KMS-11 (cell line): ENCODE results near the gene CLDN6.

Experiments used
- H2AFZ ChIP-seq: fragments of 200-600 bp; sonication (generic); 2 replicates; pipeline ENCODE4 v1.6.1; 2016; ENCODE audit warnings: antibody characterized with exemption, mixed run types, low read depth
- H3K27ac ChIP-seq: fragments of 200-600 bp; sonication (generic); 2 replicates; pipeline ENCODE4 v1.6.1; 2016; ENCODE audit warnings: mild to moderate bottlenecking, mixed run types
- H3K27me3 ChIP-seq: fragments of 200-600 bp; sonication (generic); 2 replicates; pipeline ENCODE4 v1.6.1; 2017; ENCODE audit warnings: mild to moderate bottlenecking, low read depth, mixed run types, moderate library complexity; ENCODE audit not compliant: insufficient read depth
- H3K36me3 ChIP-seq: fragments of 200-600 bp; sonication (generic); 2 replicates; pipeline ENCODE4 v1.6.1; 2017; ENCODE audit warnings: mild to moderate bottlenecking, mixed run types; ENCODE audit not compliant: insufficient read depth
- H3K4me1 ChIP-seq: fragments of 200-600 bp; sonication (generic); 2 replicates; pipeline ENCODE4 v1.6.1; 2016; ENCODE audit warnings: mild to moderate bottlenecking, low read depth, mixed run types; ENCODE audit not compliant: poor library complexity, severe bottlenecking
- H3K4me2 ChIP-seq: fragments of 200-600 bp; sonication (generic); 2 replicates; pipeline ENCODE4 v1.7.0; 2016; ENCODE audit warnings: mild to moderate bottlenecking, mixed run types
- H3K4me3 ChIP-seq: fragments of 200-600 bp; sonication (generic); IDR thresholded peaks from 2 replicates; pipeline ENCODE4 v1.6.1; 2017; ENCODE audit warnings: low read depth, low read length, mixed read lengths; ENCODE audit not compliant: insufficient read depth
- H3K79me2 ChIP-seq: fragments of 200-600 bp; sonication (generic); 2 replicates; pipeline ENCODE4 v1.6.1; 2016; ENCODE audit warnings: low read depth, mixed run types; ENCODE audit not compliant: insufficient read depth
- H3K9ac ChIP-seq: fragments of 200-600 bp; sonication (generic); 2 replicates; pipeline ENCODE4 v1.6.1; 2016; ENCODE audit warnings: mild to moderate bottlenecking, mixed run types
- H4K20me1 ChIP-seq: fragments of 200-600 bp; sonication (generic); 2 replicates; pipeline ENCODE4 v1.6.1; 2016; ENCODE audit warnings: mild to moderate bottlenecking, mixed run types; ENCODE audit not compliant: insufficient read depth
- TF ChIP-seq, protein P1 (sequence below): fragments of 200-600 bp; sonication (generic); conservative IDR thresholded peaks from 2 replicates; pipeline ENCODE4 v1.6.1; 2017; ENCODE audit warnings: low read depth, mild to moderate bottlenecking, antibody characterized with exemption, low read length, moderate library complexity, mixed read lengths

CLDN6 gene

DNA sequence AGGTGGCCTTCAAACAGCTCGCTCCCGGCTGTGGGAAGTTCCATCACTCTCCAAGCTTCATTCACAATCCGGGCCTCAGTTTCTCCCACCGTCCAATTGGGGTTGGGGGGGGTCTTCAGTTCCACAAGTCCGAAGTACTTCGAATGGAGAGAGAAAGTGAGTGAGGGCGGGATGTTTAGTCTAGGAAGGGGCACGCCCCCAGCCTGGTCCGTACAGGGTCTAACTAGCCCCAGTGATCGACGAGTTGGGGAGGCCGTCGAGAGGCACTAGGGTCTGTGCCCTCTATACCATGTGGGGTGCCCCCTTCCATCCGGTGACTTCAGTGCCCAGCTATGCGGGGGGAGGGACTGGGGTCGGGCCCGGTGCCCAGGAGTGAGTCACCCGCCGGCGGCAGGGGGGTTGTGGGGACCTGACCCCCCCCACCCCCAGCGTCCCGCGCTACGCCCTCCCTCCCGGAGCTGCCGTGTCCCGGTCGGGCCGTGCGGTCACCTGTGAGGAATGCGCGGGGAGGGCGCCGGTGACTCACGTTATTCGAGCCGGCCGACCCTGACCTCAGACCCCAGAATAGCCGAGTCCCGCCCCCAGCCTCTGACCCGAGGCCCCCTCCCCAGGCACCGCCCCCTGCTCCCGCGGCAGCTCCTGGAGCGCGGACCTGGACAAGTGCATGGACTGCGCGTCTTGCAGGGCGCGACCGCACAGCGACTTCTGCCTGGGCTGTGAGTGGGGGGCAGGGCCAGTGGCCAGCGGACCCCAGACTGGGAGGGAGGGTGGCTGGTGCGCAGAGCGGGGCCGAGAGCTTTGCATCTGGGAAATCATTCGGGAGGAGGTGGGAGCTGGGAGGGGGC is 2.8 kb upstream of the CLDN6 start:
- Histone ChIP-seq H3K27ac (no peak overlapping the region), H3K36me3 (no peaks in the 10 kb centered on the region), H2AFZ (peak overlapping the region; percentile 98)

DNA sequence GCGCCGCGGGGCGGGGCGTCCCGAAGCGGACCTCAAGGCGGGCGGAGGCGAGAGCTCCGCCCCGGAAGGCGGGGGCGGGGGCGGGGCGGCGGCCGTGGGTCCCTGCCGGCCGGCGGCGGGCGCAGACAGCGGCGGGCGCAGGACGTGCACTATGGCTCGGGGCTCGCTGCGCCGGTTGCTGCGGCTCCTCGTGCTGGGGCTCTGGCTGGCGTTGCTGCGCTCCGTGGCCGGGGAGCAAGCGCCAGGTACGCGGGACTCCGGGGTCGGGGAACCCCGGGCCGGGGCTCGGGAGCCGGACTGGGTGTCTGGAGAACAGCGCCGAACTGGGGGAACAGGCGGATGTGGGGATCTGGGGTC is 2.2 kb upstream of the CLDN6 start, which contains the start of gene TNFRSF12A:
TNFRSF12A (plus strand) TSS at position 122 of the 357 bp plus-strand sequence; CDS start at position 152, 30 bp downstream.
- no peak within 1 kb of the TSS for H3K4me3 ChIP-seq
- peak within 1 kb of the TSS; percentile 98 for H2AFZ ChIP-seq
- no peak within 1 kb of the TSS for H3K27ac ChIP-seq
- H3K79me2 ChIP-seq: no peaks in the 10 kb centered on the region
- H3K9ac ChIP-seq: peak within 1 kb of the TSS; percentile 48; the same call in 1 of the 2 replicates
- peak within 1 kb of the TSS; percentile 99 for H3K4me2 ChIP-seq
- peaks cover 12% of the 10 kb centered on the region for H3K27me3 ChIP-seq
- H3K4me1 ChIP-seq: peaks cover 44% of the 10 kb centered on the region
- no peaks in the 10 kb centered on the region for H4K20me1 ChIP-seq
- no peaks in the 10 kb centered on the region for H3K36me3 ChIP-seq
- TF ChIP-seq, protein P1, sequence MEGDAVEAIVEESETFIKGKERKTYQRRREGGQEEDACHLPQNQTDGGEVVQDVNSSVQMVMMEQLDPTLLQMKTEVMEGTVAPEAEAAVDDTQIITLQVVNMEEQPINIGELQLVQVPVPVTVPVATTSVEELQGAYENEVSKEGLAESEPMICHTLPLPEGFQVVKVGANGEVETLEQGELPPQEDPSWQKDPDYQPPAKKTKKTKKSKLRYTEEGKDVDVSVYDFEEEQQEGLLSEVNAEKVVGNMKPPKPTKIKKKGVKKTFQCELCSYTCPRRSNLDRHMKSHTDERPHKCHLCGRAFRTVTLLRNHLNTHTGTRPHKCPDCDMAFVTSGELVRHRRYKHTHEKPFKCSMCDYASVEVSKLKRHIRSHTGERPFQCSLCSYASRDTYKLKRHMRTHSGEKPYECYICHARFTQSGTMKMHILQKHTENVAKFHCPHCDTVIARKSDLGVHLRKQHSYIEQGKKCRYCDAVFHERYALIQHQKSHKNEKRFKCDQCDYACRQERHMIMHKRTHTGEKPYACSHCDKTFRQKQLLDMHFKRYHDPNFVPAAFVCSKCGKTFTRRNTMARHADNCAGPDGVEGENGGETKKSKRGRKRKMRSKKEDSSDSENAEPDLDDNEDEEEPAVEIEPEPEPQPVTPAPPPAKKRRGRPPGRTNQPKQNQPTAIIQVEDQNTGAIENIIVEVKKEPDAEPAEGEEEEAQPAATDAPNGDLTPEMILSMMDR: no peak

More for the DNA sequence above, 2.8 kb upstream of the CLDN6 start:
- Histone ChIP-seq H3K9ac (peak overlapping the region; percentile 48; the same call in 1 of the 2 replicates), H3K4me1 (peaks cover 44% of the 10 kb centered on the region), H3K4me3 (no peak overlapping the region), H3K4me2 (peak overlapping the region; percentile 99), H3K79me2 (no peaks in the 10 kb centered on the region), H4K20me1 (no peaks in the 10 kb centered on the region), H3K27me3 (peaks cover 7% of the 10 kb centered on the region)
- TF ChIP-seq, protein P1: no peak

DNA sequence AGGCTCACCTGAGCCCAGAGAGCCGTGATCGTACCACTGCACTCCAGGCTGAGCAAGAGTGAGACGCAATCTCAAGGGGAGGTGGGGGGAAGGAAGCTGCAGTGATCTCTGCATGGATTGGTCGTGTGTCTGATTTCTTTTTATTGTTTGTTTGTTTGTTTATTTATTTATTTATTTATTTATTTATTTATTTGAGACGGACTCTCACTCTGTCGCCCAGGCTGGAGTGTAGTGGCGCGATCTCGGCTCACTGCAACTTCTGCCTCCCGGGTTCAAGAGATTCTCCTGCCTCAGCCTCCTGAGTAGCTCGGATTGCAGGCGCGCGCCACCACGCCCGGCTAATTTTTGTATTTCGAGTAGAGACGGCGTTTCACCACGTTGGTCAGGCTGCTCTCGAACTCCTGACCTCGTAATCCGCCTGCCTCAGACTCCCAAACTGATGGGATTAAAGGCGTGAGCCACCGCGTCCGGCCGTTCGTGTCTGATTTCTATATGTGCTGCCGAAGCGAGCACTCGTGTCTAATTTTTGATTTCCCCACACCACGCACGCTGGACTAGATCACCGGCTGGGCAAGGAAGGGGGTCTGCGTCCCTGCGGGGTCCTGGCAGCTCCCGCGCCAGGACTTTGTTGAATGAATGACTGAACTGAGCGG is 1.7 kb upstream of the CLDN6 start:
- Histone ChIP-seq H3K4me2 (peak overlapping the region; percentile 77), H3K4me1 (peaks cover 39% of the 10 kb centered on the region)

DNA sequence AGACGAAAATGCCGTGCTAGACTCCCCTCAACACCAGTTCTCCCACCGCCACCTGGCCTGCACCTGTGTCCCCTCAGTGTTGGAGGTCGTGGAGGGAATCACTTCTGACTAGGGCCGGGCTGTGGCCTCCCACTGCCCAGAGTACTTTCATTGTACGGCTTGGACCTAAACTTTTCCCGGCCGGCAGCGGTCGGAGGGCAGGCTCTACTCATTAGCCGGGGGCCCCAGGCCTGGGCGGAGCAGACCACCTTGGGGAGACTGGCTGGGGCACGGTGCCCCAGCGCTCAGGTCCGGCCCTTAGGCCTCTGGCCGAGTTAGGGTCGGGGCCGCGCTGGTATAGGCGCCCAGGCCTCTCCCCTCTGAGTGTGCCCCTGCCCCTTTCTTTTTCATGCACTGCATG is 639 bp downstream of the CLDN6 start:
- Histone ChIP-seq H3K27ac (no peak overlapping the region), H3K9ac (no peak overlapping the region), H3K4me1 (peaks cover 35% of the 10 kb centered on the region), H4K20me1 (no peaks in the 10 kb centered on the region), H3K4me2 (no peak overlapping the region), H3K36me3 (no peaks in the 10 kb centered on the region), H2AFZ (no peak overlapping the region), H3K4me3 (no peak overlapping the region), H3K79me2 (no peaks in the 10 kb centered on the region), H3K27me3 (peaks cover 36% of the 10 kb centered on the region)
- TF ChIP-seq, protein P1: no peak

More for the DNA sequence above, 1.7 kb upstream of the CLDN6 start:
- no peaks in the 10 kb centered on the region for H4K20me1 ChIP-seq
- H3K27me3 ChIP-seq: peaks cover 16% of the 10 kb centered on the region
- TF ChIP-seq, protein P1: no peak
- peak overlapping the region; percentile 98 for H2AFZ ChIP-seq
- no peaks in the 10 kb centered on the region for H3K79me2 ChIP-seq
- no peak overlapping the region for H3K4me3 ChIP-seq
- H3K36me3 ChIP-seq: no peaks in the 10 kb centered on the region
- H3K27ac ChIP-seq: no peak overlapping the region
- H3K9ac ChIP-seq: no peak overlapping the region
